GM18861 (cell line): ENCODE results near the gene HS3ST6.
"Not testable (repeated sequence)": the region's sequence is repeated elsewhere in the genome, so short reads cannot be mapped to it uniquely, and the experiment has no call there.

ENCODE experiments used
- ATAC-seq: cut with Tn5 transposase; IDR thresholded peaks from one replicate; pipeline ENCODE4 v1.9.1; 2021; ENCODE audit not compliant: unreplicated experiment

HS3ST6 gene

GRCh38 chr16:1918351-1919326, at the start of gene HS3ST6:
TSS of gene HS3ST6 (minus strand) at chr16:1918415. CDS start at chr16:1918323, 92 bp downstream.
- ATAC-seq: no peak

GRCh38 chr16:1966460-1966859, 48.2 kb upstream of the HS3ST6 start, which contains the start of gene RNF151:
TSS of gene RNF151 (plus strand) at chr16:1966856. CDS start at chr16:1966882, 26 bp downstream.
- no peak for ATAC-seq

- ATAC-seq: no peak
Observed at GRCh38 chr16:1965396-1966001, 47.3 kb upstream of the HS3ST6 start.

GRCh38 chr16:1964506-1965395, 46.5 kb upstream of the HS3ST6 start, which contains the start of gene RPS2:
TSS of gene RPS2 (minus strand) at chr16:1964826. CDS start at chr16:1964625, 201 bp downstream.
- peak; percentile 72 for ATAC-seq

- no peak for ATAC-seq
Observed at GRCh38 chr16:1963806-1964505, 45.7 kb upstream of the HS3ST6 start.

GRCh38 chr16:1962161-1963153, 44.2 kb upstream of the HS3ST6 start:
- ATAC-seq: not testable (repeated sequence)

- ATAC-seq: no peak
Observed at GRCh38 chr16:1961651-1962067, 43.4 kb upstream of the HS3ST6 start.

- no peak for ATAC-seq
Observed at GRCh38 chr16:1960665-1961630, 42.7 kb upstream of the HS3ST6 start.

- peak; percentile 70 for ATAC-seq
Observed at GRCh38 chr16:1959269-1960039, 41.2 kb upstream of the HS3ST6 start, which contains the start of gene NDUFB10. TSS of gene NDUFB10 (plus strand) at chr16:1959538. CDS start at chr16:1959625, 87 bp downstream.

GRCh38 chr16:1958715-1959268, 40.6 kb upstream of the HS3ST6 start:
- no peak for ATAC-seq

GRCh38 chr16:1958143-1958491, 39.9 kb upstream of the HS3ST6 start:
- ATAC-seq: not testable (repeated sequence)

- not testable (repeated sequence) for ATAC-seq
Observed at GRCh38 chr16:1957434-1958142, 39.4 kb upstream of the HS3ST6 start.

- no peak for ATAC-seq
Observed at GRCh38 chr16:1953734-1954133, 35.5 kb upstream of the HS3ST6 start.

GRCh38 chr16:1950559-1950958, 32.3 kb upstream of the HS3ST6 start:
- no peak for ATAC-seq

GRCh38 chr16:1950047-1950446, 31.8 kb upstream of the HS3ST6 start:
- no peak for ATAC-seq

GRCh38 chr16:1949507-1949906, 31.3 kb upstream of the HS3ST6 start:
- ATAC-seq: no peak
